ENCODE results near the gene UACA. TPM values are rescaled to one million over a fixed set of nuclear protein-coding genes. Genes with fewer than 3 reads are reported as not detected.

Gene UACA
- total RNA-seq, 1 donor from 2014 or later, result 264 TPM

DNA sequence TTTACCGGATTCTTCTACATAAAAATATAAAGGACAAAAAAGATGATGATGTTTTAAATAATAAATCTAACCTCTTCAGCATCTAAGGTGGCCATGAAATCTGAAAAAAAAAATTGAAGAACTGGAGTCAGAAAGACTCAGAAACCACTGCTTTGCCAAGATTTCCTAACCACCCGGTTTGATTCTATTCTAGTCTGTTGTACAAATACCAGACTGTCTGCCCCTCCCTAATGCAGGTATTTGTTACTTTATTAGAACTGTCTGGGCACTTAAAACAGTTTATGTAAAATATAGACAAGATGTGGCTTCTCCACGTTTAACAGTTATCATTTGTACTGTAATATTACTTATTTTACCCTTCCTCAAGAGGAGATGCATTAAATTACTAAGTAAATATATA is 48.8 kb downstream of the UACA start:
- Mint-ChIP-seq H3K27me3 (ENCODE audit: unreplicated experiment) (no peaks in the 10 kb centered on the region), H3K4me3 (ENCODE audit: unreplicated experiment) (no peak overlapping the region), H3K4me1 (ENCODE audit: unreplicated experiment) (peaks cover 60% of the 10 kb centered on the region), H3K27ac (ENCODE audit: unreplicated experiment) (peak overlapping the region; percentile 68), H3K9me3 (ENCODE audit: unreplicated experiment) (no peaks in the 10 kb centered on the region), H3K36me3 (ENCODE audit: unreplicated experiment) (peaks cover 18% of the 10 kb centered on the region)
- TF ChIP-seq, protein P1, sequence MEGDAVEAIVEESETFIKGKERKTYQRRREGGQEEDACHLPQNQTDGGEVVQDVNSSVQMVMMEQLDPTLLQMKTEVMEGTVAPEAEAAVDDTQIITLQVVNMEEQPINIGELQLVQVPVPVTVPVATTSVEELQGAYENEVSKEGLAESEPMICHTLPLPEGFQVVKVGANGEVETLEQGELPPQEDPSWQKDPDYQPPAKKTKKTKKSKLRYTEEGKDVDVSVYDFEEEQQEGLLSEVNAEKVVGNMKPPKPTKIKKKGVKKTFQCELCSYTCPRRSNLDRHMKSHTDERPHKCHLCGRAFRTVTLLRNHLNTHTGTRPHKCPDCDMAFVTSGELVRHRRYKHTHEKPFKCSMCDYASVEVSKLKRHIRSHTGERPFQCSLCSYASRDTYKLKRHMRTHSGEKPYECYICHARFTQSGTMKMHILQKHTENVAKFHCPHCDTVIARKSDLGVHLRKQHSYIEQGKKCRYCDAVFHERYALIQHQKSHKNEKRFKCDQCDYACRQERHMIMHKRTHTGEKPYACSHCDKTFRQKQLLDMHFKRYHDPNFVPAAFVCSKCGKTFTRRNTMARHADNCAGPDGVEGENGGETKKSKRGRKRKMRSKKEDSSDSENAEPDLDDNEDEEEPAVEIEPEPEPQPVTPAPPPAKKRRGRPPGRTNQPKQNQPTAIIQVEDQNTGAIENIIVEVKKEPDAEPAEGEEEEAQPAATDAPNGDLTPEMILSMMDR (IDR thresholded peaks at IDR 0.05), result no peak
- no peak for DNase-seq (ENCODE audit: extremely low spot score, unreplicated experiment)

DNA sequence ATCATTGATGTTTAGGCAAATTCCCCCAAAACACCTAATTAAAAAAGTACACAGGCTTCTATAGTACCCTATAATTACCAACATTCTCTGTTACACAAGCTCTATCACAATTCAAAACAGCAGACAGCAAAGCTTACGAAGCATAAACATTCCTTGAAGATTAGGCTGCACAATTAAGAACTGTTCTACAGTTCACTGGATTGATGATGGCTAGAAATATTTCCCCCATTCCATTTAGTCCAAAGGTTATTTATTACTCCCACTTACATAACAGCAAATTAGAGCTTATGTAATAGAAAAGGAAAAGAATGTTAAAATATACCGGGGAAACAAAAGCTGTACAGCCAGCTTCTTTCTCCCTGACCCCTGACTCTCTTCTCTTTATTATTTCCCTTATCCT is 49.3 kb downstream of the UACA start:
- TF ChIP-seq, protein P1 (IDR thresholded peaks at IDR 0.05), result no peak
- Mint-ChIP-seq H3K27ac (ENCODE audit: unreplicated experiment) (peak overlapping the region; percentile 68), H3K27me3 (ENCODE audit: unreplicated experiment) (no peaks in the 10 kb centered on the region), H3K4me1 (ENCODE audit: unreplicated experiment) (peaks cover 56% of the 10 kb centered on the region), H3K4me3 (ENCODE audit: unreplicated experiment) (no peak overlapping the region), H3K9me3 (ENCODE audit: unreplicated experiment) (no peaks in the 10 kb centered on the region), H3K36me3 (ENCODE audit: unreplicated experiment) (peaks cover 14% of the 10 kb centered on the region)
- no peak for DNase-seq (ENCODE audit: extremely low spot score, unreplicated experiment)

DNA sequence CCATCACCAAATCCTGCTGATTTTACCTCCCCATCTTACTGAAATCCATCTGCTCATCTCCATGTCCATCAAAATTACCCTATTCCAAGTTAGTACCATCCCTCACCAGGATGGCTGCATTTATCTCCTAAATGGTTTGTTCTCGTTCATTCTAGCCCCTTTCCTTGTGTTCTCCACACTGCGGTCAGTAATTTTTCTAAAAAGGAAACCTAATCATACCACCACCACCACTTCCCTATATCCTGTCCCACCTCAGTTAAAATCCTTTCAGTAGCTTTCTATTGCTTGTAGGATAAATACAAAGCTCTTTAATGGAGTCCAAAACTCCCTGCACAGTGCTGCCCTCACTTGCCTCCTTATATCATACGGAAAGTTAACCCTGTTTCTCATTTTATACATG is 51.1 kb downstream of the UACA start:
- Mint-ChIP-seq H3K27me3 (ENCODE audit: unreplicated experiment) (no peaks in the 10 kb centered on the region), H3K27ac (ENCODE audit: unreplicated experiment) (peak overlapping the region; percentile 4), H3K4me1 (ENCODE audit: unreplicated experiment) (peaks cover 52% of the 10 kb centered on the region), H3K9me3 (ENCODE audit: unreplicated experiment) (peaks cover 1% of the 10 kb centered on the region), H3K36me3 (ENCODE audit: unreplicated experiment) (peaks cover 14% of the 10 kb centered on the region), H3K4me3 (ENCODE audit: unreplicated experiment) (no peak overlapping the region)
- TF ChIP-seq, protein P1 (IDR thresholded peaks at IDR 0.05), result no peak
- DNase-seq (ENCODE audit: extremely low spot score, unreplicated experiment), result no peak

DNA sequence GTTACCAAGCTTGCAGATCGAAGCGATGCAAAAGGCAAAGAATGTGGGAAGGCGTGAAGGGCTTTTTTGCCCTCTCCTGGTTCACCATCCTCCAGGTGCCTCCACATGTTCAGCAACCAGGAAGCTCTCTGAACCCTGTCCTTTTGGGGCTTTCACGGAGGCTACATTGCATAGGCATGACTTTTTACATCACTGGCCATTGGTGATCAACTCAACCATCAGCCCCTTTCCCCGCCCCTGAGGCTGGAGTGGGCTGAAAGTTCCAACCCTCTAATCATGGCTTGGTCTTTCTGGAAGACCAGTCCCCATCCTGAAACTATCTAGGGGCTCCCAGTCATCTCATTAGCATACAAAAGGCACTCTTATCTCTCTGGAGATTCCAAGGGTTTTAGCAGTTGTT is 52.6 kb downstream of the UACA start:
- Mint-ChIP-seq H3K27ac (ENCODE audit: unreplicated experiment) (no peak overlapping the region), H3K4me1 (ENCODE audit: unreplicated experiment) (peaks cover 44% of the 10 kb centered on the region), H3K9me3 (ENCODE audit: unreplicated experiment) (peaks cover 8% of the 10 kb centered on the region), H3K36me3 (ENCODE audit: unreplicated experiment) (peaks cover 23% of the 10 kb centered on the region), H3K4me3 (ENCODE audit: unreplicated experiment) (no peak overlapping the region), H3K27me3 (ENCODE audit: unreplicated experiment) (no peaks in the 10 kb centered on the region)
- TF ChIP-seq, protein P1 (IDR thresholded peaks at IDR 0.05), result no peak
- no peak for DNase-seq (ENCODE audit: extremely low spot score, unreplicated experiment)

DNA sequence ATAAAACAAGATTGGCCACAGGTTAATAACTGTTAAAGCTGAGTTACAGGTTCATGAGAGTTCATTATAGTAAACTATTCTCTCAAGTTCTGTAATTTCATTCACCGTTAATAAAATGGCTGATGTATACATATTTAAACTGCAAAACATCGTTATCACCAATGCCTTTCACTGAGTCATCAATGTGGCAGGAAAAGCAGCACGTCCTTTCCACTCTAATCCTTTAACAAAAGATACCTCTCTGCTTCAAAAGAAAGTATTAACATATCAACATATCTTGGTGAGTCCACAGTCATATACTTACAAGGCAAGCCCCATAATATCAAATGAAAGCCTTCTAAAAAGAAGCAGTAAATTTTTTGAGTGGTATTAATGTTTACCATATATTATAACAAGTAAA is 54.5 kb downstream of the UACA start:
- H3K27me3 Mint-ChIP-seq (ENCODE audit: unreplicated experiment), result no peaks in the 10 kb centered on the region
- TF ChIP-seq, protein P1 (IDR thresholded peaks at IDR 0.05), result no peak
- no peak overlapping the region for H3K4me3 Mint-ChIP-seq (ENCODE audit: unreplicated experiment)
- peaks cover 39% of the 10 kb centered on the region for H3K4me1 Mint-ChIP-seq (ENCODE audit: unreplicated experiment)
- peaks cover 8% of the 10 kb centered on the region for H3K9me3 Mint-ChIP-seq (ENCODE audit: unreplicated experiment)
- DNase-seq (ENCODE audit: extremely low spot score, unreplicated experiment), result no peak
- peaks cover 28% of the 10 kb centered on the region for H3K36me3 Mint-ChIP-seq (ENCODE audit: unreplicated experiment)
- H3K27ac Mint-ChIP-seq (ENCODE audit: unreplicated experiment), result no peak overlapping the region

Data from osteocyte (in vitro differentiated cells).